ENCODE measurements around the gene ISM2.
A peak's percentile ranks its signal among the peaks of the same experiment; 100 is the strongest.

ISM2 gene

GRCh38 chr14:77469067-77469505 lies 29.5 kb downstream of the ISM2 start:
- no peak for DNase-seq (ENCODE audit: low read depth, low spot score)

GRCh38 chr14:77467801-77468200 lies 30.8 kb downstream of the ISM2 start:
- no peak for DNase-seq (ENCODE audit: low read depth, low spot score)

- no peak for DNase-seq (ENCODE audit: low read depth, low spot score)
Measured at GRCh38 chr14:77459072-77459723, 39.4 kb downstream of the ISM2 start.

GRCh38 chr14:77458249-77458950 lies 40.2 kb downstream of the ISM2 start:
- DNase-seq (ENCODE audit: low read depth, low spot score) = no peak

DNA sequence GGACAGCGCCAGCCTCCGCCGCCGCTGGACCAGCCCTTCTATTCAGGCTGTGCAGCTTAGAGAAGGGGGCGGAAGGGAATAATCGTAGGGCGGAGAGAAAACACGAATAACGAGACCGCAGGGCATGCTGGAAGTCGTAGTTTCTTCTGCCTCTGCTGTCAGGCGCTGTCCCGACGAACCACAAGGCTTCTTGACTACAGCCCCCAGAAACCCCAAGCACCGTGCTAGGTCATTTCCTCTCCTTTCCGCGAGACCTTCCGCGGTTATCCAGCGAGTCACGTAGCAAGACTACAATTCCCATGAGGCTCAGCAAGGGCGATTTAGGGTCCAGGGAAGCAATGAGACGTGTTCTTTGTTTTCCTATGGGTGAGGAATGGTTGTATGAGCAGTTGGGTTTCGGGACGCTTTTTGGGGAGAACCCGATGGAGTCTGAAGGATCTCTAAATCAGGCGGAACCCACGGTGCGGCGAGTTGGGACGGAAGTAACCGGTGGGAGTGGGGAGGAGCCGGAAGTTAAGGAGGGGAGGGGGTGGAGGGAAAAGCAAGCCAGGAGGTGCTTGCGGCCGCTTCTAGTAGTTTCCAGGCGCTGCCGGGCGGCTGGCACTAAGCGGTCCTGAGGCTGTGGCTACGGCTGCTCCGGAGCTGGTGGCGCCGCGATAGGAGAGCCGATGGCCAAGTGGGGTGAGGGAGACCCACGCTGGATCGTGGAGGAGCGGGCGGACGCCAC lies 40.9 kb downstream of the ISM2 start, which contains the start of the genes AHSA1 and VIPAS39:
Gene AHSA1 (plus strand): TSS at position 572 of the 727 bp plus-strand sequence. CDS start 97 bp downstream, at position 669.
Gene VIPAS39 (minus strand): TSS at position 80 of the 727 bp plus-strand sequence. CDS start 3,499 bp downstream, outside the sequence.
- DNase-seq (ENCODE audit: low read depth, low spot score) = peak; percentile 83

- DNase-seq (ENCODE audit: low read depth, low spot score) = no peak
Measured at GRCh38 chr14:77457115-77457521, 41.5 kb downstream of the ISM2 start.

DNA sequence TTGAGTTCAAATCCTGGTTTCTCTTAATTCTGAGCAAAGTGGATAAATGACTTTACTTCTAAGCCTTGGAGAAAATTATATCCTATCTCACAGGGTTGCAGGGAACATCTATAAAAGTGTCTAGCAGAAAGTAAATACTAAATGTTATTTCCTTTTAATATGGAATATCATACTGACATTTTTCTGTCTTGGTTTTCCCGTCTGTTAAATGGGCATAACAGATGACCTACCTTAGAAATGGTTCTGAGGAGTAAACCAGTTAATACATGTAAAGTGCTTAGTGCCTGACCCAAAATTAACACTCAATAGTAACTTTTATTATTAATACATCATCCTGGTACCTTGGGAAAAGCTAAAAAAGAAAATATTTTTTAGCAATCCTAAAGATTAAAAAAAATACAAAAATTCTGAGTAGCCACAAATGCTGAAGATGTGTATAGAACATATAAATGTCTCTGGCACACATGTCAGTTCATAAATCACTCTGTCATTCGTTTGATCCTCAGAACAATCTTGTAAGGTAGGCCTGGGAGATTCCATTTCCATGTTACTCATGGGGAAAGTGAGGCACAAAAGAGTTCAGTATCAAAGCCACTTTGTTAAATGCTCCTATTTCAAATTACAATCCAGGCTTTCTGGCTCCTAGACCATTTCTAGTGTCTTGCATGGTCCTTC lies 42.5 kb downstream of the ISM2 start:
- no peak for DNase-seq (ENCODE audit: low read depth, low spot score)

- no peak for DNase-seq (ENCODE audit: low read depth, low spot score)
Measured at GRCh38 chr14:77442196-77442595, 56.4 kb downstream of the ISM2 start.

DNA sequence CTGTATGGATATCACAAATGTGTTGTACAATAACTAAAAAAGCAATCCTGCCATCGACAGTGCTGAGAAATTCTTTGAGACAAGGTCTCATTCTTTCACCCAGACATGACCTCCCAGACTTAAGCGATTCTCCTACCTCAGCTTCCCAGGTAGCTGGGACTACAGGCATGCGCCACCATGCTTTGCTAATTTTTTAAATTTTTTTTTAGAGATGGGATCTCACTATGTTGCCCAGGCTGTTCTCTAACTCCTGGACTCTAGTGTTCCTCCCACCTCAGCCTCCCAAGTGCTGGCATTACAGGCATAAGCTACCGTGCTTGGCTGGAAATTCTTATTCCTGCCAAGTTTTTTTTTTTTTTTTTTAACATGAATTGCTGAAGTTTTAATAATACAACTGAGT lies 58.8 kb downstream of the ISM2 start:
- no peak for DNase-seq (ENCODE audit: low read depth, low spot score)

- DNase-seq (ENCODE audit: low read depth, low spot score) = no peak
Measured at GRCh38 chr14:77438596-77438995, 60.0 kb downstream of the ISM2 start.

DNA sequence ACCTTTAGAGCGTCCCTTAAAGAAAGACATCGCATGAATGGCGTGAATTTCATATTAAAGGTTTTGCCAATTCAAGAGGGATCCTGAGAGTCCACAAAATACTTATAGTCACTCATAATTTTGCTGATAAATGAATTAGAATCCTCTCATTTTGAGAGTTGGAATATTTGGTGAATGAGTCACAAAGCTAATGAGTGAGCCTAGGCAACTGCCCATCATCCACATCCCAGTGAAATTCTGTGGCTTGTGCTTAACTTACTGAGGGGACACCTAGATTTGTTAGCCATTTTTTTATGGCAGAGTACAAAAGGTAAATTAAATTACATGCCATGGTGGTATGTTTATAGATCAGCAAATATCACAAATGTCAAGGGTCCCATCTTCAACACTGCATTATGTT lies 62.6 kb downstream of the ISM2 start:
- DNase-seq (ENCODE audit: low read depth, low spot score) = no peak

- no peak for DNase-seq (ENCODE audit: low read depth, low spot score)
Measured at GRCh38 chr14:77426396-77426795, 72.2 kb downstream of the ISM2 start.

- no peak for DNase-seq (ENCODE audit: low read depth, low spot score)
Measured at GRCh38 chr14:77424862-77425261, 73.8 kb downstream of the ISM2 start.

Data from activated naive CD8-positive, alpha-beta T cell treated with anti-CD3 and anti-CD28 coated beads, Interleukin-2, amount 50 U/mL, for 16 hours (primary cell).